ENCODE results near the gene EPYC.

DNA sequence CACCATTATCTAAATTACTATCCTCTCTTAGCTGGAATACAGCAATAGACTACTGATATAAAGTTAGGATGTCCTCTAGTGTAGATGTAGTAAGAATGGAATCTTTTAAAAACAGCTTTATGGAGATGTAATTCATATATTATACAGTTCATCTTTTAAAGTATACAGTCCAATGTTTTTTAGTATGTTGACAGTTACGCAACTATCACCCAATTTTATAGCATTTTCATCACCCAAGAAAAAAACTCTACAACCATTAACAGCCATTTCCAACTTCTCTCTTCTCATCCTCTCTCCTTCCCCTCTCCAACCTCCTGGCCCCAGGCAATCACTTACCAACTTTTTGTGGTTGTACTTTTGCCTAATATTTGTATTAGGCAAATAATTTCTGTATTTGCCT, 22.6 kb downstream of the EPYC start:
- TF ChIP-seq, protein P1, sequence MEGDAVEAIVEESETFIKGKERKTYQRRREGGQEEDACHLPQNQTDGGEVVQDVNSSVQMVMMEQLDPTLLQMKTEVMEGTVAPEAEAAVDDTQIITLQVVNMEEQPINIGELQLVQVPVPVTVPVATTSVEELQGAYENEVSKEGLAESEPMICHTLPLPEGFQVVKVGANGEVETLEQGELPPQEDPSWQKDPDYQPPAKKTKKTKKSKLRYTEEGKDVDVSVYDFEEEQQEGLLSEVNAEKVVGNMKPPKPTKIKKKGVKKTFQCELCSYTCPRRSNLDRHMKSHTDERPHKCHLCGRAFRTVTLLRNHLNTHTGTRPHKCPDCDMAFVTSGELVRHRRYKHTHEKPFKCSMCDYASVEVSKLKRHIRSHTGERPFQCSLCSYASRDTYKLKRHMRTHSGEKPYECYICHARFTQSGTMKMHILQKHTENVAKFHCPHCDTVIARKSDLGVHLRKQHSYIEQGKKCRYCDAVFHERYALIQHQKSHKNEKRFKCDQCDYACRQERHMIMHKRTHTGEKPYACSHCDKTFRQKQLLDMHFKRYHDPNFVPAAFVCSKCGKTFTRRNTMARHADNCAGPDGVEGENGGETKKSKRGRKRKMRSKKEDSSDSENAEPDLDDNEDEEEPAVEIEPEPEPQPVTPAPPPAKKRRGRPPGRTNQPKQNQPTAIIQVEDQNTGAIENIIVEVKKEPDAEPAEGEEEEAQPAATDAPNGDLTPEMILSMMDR (IDR thresholded peaks at IDR 0.05), result no peak
- no peak for TF ChIP-seq POLR2A (IDR thresholded peaks at IDR 0.05)
